HG03025 (cell line): Measurements from ENCODE around the gene INSRR.

ENCODE experiments used
- ATAC-seq: cut with Tn5 transposase; IDR thresholded peaks from one replicate; pipeline ENCODE4 v1.9.1; 2021; ENCODE audit warnings: mild to moderate bottlenecking, moderate library complexity; ENCODE audit not compliant: unreplicated experiment, low FRiP score

Gene INSRR

GRCh38 chr1:156858959-156859522 is at the start of gene INSRR:
INSRR (minus strand) TSS chr1:156859117; CDS start chr1:156858621, 496 bp downstream.
- no peak for ATAC-seq

DNA sequence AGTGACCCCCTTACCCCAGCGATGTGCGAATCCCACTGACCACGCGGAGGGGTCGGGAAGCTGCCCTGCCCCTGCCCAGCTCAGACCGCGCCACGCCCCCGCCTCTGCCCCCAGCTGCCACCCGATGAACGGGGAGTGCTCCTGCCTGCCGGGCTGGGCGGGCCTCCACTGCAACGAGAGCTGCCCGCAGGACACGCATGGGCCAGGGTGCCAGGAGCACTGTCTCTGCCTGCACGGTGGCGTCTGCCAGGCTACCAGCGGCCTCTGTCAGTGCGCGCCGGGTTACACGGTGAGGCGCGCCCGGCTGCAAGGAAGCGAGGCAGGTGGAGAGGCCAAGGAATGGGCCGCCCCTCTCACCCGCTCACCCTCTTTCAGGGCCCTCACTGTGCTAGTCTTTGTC is 49.6 kb upstream of the INSRR start:
- ATAC-seq, result no peak

GRCh38 chr1:156906206-156906906 is 47.4 kb upstream of the INSRR start:
- ATAC-seq, result no peak

DNA sequence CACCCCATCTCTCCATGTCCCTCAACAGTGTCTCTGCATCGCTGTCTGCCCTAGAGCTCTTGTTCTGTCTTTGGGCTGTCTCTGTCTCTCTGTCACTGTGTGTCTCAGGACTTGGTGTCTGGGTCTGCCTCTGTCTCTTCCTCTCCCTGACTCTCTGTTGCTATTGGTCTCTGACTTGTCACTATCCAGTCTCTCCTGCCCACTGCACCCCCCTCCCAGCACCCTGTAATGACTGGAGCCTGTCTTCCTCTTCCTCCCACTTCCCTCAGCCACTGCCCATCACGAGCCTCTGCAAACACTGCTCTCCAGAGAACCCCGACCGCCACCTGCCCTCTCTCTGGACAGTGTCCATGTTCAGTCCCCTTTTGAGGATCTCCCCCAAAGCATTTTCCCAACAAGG is 46.7 kb upstream of the INSRR start:
- no peak for ATAC-seq

DNA sequence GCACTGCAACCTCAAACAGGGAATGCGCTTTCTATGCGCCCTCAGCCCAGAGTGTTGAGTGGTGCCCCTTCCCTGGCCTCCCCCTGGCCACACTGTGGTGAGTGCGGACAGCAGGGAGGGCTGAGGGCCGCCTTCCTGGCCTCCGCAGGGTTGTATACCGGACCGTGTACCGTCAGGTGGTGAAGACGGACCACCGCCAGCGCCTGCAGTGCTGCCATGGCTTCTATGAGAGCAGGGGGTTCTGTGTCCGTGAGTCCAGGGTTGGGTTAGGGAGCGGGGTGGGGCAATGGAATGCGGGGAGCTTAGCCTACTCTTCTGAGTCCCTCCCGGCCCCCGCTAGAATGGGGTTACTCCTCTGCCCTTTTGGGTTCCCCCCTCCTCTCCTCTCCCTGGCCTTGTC is 46.3 kb upstream of the INSRR start:
- ATAC-seq, result no peak

GRCh38 chr1:156904187-156904959 is 45.5 kb upstream of the INSRR start:
- no peak for ATAC-seq

DNA sequence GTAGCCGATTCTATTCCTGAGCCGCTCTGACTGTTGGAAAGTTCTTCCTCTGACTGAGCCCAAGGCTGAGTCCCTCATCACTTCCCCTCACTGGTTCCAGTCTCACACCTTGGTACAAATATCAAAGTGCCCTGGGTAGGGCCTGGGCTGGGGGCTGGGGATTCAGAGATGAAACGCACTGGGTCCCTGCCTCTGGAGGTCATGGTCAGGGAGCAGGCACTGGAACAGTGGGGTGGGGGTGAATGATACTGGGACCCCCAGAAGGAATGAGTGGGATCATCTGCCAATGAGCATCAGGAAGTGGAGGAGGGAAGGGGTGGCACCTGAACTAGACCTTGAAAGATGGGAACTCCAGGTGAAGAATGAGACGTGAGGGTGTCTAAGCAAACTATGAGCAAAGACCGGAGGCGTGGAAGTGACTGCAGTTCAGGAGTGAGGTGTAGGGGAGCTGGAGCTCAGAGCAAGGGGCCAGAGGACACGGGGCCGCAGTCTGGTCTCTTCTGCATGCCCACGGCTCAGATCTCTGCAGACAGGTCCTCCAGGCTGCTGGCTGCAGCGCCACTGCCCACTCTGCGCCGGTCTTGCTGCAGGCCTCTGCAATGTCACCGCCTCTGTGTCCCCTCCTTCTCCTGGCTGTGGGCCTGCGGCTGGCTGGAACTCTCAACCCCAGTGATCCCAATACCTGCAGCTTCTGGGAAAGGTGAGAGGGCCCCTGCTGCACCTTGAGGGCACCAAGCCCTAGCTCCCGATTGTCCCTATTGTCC is 44.6 kb upstream of the INSRR start:
- no peak for ATAC-seq

GRCh38 chr1:156901966-156902915 is 43.3 kb upstream of the INSRR start:
- no peak for ATAC-seq

DNA sequence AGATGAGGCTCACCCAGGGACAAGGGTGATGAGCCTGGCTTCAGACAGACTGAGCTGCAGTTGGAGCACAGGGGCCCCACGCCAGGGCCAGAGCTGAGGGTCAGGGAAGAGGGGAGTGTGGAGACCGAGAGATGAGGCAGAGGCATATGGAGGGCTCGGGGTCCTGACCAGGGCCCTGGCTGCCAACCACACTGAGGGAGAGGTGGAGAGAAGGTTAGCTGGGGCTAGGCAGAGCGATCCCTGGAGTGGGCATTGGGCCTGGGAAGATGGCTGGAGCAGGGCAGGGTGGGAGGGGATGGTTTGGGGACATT is 42.6 kb upstream of the INSRR start:
- no peak for ATAC-seq

GRCh38 chr1:156900896-156901589 is 42.1 kb upstream of the INSRR start:
- ATAC-seq, result no peak

DNA sequence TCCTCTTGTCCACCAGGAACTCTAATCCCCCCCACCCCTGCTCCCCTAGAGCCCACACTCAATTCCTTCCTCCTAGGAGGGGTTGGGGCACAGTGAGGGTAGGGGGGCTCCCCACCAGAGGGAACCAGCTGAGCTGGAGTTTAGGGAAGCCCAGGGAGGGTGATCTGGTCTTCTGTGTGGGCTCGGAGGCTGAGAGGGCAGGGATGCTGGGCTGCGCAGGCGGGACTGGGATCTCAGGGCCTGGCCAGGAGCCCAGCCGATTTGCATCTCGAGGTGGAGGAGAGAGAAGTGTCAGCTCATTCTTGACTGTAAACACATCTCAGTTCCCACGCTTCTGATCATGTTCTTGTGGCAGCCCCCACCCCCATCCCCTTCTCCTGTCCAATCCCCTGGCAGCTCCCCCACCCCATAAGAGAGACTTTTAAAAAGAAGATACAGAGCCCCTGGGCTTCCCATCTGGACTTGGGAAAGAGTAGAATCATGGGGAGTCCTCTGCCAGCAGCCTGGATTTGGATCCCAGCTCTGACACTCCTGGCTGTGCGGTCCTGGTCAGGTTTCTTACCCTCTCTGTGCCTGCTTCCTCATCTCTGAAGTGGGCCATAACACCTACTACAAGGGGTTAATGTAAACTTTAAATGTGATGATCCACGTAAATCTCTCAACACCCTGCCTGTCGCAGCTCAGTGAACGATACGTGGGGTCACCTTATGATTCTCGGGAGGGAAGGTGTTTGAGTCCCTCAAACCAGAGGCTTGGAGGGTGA is 41.2 kb upstream of the INSRR start:
- ATAC-seq, result no peak

DNA sequence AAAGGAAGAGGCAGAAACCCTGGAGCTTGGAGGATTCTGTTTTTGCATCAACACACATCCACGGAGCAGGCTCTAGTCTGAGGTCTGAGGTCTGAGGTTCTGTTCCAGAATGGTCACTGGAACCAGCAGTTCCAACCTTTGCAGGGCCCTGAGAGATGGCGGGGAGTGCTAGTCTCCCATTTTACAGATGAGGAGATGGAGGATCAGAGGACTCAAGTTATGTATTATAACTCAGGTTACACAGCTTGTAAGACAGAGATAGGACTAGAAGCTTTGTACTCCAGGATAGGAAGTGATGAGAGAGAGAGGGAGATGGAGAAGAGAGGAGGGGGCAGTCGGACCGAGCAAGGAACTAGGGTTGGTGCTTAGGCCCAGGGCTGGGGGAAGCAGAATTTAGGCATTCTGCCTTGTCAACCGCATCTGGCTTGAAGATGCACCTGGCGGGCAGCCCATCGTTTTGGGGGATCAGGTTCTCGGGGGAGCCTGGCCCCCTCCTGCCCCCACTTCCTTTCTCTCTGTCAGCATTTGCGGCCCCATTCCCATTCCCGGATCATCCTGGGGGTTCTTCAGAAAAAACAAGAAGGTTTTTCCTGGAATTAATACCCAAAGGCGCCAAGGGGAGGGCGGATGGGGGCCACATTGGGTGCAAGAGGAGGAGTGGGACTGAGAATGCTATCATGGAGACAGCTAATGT is 40.2 kb upstream of the INSRR start:
- no peak for ATAC-seq

GRCh38 chr1:156898161-156898566 is 39.2 kb upstream of the INSRR start:
- ATAC-seq, result no peak

GRCh38 chr1:156897078-156897825 is 38.3 kb upstream of the INSRR start:
- no peak for ATAC-seq

DNA sequence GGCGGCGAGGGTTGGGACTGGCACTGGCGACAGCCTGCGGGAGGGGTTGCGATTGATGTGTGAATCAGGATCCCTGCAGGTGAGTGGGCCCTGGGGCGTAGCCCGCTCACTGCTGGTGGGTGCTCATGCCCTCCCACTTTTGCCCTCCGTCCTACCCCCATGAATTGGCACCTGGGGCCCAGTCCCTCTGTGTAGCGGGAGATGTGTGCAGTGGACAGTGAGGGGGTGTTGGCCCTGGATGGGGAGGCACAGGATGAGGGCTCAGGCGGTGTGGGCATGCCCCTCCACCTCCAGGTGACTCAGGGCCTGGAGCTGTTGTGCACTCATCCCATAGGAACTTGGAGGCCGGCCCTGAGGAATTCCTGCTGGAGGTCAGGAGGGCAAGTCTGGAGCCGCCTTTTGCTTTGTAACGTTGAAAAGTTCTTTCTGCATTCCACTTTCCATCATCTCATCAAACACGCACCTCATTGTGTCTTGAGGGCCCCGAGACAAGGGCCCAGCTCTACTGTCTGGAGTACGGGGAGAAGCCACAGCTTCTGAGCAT is 37.6 kb upstream of the INSRR start:
- no peak for ATAC-seq

DNA sequence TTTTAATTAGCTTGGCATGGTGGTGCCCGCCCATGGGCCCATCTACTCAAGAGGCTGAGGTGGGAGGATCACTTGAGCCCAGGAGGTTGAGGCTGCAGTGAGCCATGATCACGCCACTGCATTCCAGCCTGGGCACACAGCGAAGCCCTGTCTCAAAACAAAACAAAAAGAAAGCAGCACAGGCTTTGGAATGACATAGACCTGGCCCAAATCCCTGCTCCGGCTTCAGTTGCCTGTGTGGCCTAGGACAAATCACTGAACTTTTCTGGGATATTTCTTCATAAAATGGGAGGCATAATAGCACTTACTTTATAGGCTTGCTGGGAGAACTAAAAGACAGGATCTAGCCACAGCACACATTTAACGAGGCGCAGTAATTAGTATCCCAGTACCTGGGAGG is 37.0 kb upstream of the INSRR start:
- ATAC-seq, result no peak

GRCh38 chr1:156895455-156895812 is 36.5 kb upstream of the INSRR start:
- ATAC-seq, result no peak
